Stimulated activated CD4-positive, alpha-beta T cell treated with anti-CD3 and anti-CD28 coated beads, Interleukin-4, amount 100 ng/mL, for 48 hours (primary cell): ENCODE data around the gene PLCB1.
"Not testable (repeated sequence)": the region's sequence is repeated elsewhere in the genome, so short reads cannot be mapped to it uniquely, and the experiment has no call there.

Experiments used
- DNase-seq, 2 donors: peaks; one replicate each; pipeline ENCODE4 v3.0.0-alpha.2; 2020; ENCODE audit warnings: low read depth in 2 of 2

The PLCB1 gene

DNA sequence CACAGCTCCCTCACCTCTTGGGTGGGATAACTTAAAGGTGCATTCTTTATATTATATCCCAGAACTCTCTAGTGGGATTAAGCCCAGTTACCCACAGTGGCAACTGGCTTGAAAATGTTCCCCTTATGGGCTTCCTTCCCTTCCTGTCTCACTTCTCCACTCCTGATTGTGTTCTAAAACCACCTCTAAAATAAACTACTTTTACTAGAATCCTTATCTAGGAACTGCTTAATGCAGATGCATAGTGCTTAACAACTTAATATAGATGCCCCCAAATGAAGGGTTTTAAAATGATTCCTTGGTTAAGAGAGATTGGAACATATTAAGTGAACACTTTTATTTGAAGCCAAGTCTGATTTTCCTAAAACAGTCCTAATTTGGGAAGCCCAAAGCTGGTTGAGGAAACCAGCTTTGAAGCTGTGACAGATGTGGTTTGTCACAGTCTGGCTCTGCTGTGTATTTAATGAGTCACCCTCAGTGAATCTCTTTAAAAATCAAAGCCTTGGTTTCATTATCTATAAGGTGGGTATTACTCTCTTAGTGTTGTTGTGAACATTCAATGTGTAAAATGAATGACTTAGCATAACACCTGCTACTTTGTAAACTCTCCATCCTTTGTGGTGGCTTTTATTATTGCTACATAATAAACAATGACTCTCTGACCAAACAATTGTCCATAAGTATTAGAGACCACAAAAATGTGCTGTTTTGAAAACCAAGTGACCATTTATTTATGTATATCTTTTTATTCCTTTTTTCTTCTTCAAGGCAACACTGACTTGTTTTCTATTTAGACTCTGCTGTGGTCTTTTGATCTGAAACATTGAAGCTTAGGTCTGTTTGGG lies 24.4 kb downstream of the PLCB1 start:
- no peak for DNase-seq

DNA sequence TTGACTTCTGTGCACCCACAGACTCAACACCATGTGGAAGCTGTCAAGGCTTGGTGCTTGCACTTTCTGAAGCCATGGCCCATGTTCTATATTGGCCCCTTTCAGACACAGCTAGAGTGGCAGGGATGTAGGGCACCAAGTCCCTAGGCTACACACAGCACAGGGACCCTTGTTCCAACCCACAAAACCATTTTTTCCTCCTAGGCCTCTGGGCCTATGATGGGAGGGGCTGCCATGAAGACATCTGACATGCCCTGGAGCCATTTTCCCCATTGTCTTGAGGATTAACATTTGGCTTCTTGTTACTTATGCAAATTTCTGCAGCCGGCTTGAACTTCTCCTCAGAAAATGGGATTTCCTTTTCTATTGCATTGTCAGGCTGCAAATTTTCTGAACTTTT lies 27.2 kb downstream of the PLCB1 start:
- DNase-seq = not testable (repeated sequence)

DNA sequence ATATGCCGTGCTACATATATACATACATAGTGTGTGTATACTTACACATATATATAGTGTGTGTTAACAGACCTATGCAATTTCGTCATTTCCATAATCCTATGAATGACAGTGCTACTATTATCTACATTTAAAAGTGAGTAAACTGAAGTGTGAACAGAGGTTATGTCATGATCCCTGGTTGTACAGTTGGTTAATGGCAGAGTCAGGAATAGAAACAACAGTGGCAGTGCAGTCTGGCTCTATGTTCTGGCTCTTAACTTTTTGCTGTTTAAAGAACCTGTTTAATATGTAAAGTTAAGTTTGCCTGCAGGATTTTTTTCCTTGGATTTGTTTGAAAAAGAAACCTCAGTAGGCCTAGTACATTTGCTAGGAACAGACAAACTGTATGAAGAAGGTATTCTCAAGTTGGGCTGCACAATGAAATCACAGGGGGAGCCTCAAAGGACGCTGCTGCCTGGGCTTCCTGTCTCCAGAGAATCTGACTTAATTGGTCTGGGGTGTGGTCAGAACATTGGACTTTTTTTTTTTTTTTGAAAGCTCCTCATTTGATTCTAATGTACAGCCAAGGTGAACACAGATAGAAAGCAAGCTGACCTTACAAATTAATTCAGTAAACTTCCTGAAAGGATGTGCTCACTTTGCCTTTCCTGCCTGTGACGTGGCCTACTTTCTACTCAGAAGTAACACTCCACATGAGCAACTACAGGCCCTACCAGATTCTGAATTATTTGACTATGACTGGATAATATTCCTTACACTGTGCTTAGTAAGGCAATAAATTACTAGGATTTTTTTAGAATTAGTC lies 29.4 kb downstream of the PLCB1 start:
- no peak for DNase-seq

DNA sequence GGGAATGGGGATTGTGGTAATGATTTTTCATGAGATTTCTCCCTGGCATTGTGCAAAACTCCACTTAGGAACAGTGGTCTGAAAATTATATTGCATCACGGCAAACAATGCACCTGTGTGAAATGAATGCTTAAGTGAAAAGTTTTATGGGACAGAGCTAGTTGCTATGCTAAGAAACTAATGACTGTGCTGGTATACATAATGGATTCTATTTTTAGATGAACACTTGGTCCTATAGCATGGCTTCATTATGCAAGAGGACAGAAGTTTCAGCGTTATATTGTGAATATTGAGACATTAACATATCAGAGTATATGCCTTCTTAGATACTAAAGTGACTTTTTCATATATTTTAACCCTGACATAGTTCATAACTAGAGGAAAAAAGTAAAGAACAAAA lies 30.5 kb downstream of the PLCB1 start:
- no peak for DNase-seq

DNA sequence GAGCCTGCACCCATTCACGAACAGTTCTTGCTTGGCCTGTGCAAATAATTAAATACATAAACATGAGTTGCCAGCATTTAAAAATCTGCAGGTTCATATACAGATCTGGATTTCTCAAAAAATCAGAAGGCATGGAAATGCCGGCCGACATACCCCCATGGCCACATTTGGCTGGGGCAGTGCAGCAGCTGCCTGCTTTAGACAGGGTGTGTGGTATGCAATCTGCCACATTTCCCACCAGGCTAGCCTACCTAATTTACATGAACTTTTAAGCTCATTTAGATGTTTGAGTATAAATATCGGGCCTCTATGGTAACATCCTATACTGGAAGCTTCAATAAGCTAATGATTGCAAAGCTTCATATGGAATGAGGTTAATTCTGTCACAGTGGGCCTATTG lies 31.5 kb downstream of the PLCB1 start:
- no peak for DNase-seq

DNA sequence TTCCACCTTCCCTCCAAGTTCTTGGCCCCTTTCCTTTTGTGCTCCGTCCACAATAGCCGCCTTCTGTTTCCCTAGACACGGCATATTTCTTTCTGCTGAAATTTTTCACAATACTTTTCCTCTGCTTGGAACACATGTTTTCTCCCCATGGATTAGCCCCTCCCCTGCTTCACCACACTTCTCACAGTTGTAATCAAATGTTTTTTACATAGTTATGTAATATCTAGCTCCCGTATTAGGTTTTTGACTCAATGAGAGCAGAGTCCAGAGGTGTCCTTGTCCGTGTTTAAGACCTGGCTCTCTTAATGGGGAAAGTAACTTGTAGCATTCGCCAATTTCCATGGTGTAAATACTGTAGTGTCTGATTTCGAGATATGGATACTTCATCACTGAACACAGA lies 34.7 kb downstream of the PLCB1 start:
- no peak for DNase-seq

DNA sequence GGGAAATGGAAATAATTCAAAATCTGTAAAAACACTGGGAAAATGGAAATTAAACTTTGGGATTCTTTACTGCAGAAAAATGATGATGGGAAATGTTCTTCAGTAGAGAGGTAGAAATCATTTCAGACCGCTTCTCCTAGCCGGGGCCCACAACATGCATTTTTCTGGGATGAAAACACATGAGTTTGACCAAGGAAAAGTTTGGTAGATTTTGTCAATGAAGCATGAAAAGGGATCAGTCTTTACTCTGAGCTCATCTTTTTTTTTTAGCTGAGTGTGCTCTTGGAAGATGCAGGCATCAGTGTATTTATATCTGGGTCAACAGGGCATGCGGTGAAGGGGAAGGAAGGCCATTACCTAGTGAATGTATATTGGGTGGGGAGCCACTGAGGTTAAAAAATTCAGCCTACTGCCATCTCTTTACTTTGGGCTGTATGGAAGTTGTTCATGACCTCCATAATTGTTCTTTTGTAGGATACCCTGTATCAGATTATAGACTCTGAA lies 36.8 kb downstream of the PLCB1 start:
- DNase-seq = no peak

DNA sequence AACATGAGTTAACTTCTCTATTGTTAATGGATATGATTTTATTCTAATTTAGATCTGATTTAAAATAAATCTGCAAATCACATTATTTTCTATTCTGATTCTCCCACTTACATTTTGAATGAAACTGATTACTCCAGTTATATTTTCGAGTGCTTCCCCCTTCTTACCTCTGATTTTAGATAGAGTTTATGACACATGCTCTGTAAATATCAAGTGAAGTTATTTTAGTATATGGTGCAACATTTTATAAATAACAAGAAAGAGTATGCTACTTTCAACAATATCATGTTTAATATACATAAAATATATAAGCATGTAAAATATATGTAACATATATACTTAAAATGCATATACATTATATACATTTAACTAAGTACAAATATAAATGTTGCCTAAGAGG lies 38.9 kb downstream of the PLCB1 start:
- DNase-seq = no peak

DNA sequence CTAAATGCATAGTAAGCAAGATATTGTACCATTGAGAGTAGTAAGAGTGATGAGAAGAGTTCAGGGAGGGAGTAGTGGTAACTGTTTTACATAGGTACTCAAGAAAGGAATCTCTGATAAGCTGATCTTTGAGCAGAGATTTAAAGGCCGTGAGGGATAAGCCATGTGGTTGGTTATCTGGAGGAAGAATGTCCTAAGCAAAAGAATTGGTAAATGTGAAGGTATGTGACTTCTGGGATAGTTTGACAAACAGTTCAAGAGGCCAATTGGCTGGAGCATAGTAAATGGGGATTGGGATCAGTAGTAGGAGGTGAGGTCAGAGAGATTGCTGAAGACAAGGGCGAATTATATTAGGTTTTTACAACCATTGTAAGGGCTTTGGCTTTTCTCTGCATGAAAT lies 40.1 kb downstream of the PLCB1 start:
- DNase-seq = no peak

DNA sequence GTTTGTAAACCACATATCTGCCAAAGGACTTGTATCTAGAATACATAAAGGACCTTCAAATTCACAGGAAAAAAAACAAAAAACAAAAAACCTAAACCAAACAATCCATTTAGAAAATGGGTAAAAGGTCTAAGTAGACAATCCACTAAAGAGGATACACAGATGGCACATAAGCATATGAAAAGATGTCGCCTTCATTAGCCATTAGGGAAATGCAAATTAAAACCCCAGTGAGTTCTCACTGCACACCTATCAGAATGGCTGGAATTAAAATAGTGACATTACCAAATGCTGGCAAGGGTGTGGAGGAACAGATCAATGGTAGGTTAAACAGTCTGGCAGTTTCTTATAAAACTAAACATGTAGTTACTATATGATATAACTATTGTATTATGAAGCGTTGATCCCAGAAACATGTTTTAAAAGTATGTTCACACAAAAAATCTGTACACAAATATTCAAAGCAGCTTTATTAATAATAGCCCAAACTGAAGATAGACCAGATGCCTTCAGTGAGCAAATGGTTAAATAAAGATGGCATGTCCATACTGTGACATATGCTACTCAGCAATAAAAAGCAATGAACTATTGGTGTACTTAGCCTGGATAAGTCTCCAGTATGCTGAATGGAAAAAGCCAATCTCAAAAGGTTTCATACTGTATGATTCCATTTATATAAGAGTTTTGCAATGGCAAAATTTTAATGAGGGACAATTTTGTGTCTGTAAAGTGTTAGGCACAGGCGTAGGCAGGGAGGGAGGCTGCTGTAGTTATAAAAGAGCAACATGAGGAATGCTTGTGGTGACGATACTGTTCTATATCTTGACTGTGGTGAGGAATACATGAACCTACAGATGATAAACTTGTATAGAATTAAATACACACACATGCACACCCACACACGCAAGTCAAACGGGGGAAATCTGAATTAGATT lies 43.9 kb downstream of the PLCB1 start:
- DNase-seq = no peak

DNA sequence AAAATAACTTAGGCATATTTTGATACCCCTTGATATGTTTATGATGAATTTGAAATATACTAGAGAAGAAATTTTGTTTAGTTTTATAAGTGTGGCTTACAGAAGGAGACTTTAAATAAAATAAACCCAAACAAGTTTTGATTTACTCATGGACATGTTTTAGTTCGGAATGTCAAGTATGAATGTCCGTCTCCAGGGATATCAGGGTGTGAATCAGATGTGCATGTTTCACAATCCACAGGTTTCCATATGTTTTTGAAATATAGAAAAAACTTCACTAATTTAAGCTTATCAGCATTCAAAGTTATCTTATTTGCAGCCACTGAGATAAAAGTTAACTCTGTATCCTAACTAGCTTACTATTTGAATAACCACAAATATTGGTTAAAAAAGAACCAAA lies 51.5 kb downstream of the PLCB1 start:
- DNase-seq = no peak

DNA sequence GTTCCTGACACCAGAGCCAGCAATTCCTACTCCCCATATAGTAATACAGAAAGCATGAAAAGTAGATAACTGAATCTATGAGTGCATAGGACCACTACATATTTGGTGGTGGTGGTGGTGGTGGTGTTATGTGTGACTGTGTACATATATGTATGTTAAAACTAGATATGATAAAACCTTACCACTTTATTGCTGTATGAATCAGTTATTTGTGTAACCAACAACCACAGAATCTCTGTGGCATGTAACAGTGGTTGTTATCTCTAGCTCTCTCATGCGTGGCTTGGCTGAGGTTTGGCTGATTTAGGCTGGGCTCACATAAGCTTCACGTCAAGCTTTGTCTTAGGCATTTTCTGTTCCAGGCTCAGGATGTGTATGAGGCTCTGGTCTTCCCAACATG lies 55.7 kb downstream of the PLCB1 start:
- DNase-seq = no peak

DNA sequence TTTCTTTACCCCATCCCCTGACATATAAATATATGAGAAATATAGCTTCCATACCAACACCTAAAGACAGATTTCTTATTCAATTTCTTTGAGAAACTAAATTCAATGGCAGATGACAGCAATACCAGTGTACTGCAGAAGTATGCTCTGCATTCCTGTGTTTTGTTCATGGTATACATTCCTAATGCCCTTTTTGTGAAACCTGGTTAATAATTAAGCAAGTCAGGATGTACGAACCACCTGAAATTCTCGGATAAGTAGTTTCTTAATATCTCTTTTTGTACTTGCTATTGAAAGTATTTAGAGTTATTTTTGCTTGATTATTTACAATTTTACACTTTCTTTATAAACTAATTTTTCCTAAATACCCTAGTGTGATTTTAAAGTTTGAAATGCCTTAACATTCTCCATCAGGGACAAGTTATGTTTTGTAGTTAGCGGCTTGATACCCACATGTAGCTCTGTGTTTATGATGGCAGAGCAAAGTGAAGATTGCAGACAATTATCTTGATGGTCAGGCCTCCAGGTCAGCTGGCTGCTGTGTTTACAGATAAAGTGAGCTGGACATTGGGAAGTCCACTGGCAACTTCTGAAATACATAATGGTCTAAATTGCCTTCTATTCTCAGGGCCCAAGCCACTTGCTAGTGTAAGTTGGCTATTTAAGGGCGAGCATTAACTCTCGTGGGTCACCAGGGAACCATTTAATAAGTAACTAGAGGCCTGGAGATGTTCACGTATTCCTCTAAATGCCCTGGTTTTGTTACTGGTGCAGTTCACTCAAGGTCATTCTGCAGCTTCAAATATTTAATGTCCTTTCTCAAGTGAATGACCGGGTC lies 58.2 kb downstream of the PLCB1 start:
- no peak for DNase-seq

DNA sequence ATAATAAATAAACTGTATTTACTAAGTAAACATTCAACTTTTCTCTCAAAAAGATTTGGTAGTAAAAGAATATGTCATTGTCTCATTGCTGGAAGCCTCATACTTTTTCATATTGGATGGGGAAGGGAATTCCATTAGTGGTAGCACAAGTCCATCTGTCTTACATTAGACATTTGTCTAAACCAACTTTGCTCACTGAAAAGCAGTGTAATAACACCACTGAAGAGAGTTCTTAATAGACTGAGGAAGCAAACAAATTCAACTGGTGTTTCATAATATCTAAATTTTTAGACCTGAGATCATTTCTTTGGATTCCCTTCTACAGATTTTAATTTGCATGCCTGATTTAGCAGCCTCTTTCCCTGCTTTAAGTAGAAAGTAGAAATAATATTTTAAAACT lies 62.7 kb downstream of the PLCB1 start:
- no peak for DNase-seq

DNA sequence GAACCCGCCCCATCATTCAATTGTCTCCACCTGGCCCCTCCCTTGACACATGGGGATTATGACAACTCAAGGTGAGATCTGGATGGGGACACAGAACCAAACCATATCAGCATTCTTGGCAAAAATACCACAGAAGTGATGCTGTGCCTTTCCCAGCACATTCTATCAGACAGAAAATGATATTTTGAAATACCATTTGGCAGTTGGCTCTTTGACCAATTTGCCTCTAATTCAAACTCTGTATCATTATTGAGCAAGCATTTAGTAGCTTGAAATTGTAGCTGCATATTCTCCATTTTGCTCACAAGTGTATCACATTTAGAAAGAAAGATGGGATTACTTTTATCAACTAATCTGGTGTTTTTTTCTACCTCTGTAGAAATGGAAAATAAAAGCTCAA lies 64.0 kb downstream of the PLCB1 start:
- DNase-seq = no peak

DNA sequence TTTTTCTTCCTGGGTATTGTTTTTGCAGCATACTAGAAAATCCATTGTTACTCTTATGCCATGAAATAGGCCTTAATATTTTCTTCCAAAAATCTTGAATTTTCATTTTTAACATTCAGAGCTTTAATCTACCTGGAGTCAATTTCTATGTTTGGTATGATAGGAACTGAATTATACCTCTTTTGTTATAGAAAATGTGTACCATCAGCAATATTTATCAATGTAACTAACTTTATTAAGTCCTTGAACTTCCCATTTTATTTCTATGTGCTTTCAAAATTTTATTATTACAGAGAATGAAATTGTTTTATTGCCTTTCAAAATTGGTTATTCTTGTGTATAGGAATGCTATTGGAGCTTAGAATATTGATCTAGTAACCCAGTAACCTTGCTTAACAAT lies 68.2 kb downstream of the PLCB1 start:
- DNase-seq = no peak

DNA sequence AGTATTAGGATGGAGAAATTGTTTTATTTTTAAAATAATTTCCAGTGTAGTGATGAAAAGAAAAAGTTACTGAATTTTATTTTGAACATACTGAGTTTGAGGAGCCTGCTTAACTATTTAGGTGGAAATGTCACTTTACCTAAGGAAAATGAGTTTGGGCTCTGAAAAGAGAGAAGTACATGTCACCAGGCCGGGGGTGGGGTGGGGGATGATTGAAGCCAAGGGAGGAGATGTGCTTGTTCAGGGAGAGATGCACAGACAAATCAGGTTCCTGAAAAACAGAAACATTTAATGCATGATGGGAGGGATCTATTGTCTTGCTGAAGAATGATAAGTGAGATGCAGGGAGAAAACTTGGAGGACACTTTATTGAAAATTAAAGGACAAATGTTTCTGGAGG lies 71.3 kb downstream of the PLCB1 start:
- no peak for DNase-seq

DNA sequence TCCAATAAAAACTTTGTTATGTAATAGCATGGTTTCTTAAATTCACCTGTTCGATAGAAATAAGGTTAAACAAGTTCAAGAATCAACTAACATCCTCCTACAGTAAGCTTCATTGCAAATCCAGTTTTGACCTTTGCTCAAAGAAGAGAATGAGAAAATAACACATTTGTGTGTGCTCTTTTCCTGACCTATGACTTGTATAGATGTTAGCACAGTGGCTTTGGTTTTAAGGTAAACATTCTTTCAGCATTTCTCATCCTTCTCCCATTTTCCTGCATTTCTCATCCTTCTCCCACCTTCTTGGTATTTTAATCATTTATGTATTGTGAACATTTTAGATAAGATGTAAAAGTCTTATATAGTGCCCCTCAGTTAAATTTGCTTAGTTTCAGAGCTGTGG lies 73.9 kb downstream of the PLCB1 start:
- DNase-seq = no peak

DNA sequence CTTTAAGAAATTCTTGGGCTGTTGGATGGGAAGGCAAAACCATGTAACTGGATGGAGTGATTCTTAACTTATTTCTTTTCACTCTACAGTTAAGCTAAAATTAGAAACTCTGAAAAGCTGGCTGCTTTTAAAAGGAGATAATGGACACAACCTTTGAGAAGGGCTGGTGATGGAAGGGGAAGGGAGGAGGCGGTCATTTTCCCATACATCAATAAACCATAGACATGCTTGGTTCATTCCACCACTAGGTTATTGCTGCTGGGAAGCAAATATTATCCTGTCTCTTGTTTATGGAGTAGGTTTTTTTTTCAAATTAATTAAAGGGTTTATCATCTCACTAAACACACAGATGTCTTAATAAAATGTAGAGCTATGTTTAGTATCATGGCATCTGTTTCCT lies 76.2 kb downstream of the PLCB1 start:
- no peak for DNase-seq

DNA sequence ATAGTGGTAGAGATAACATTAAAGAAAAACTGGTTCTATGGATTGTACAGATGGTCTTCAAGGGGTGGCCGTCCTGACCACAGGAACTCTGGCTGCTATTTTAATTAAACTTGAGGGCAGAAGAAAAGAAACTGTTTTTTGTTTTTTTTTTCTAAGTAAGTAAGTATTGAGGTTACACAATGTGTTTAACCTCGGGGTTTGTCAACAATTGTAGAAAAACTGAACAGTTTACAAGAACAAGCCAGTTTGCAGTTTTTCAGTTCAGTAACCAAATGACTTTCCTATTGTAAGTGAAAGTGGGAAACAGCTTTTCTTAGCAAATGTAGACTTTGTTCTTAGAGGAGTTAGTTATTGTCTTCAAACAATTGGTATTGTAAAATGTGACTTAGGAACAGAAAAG lies 77.0 kb downstream of the PLCB1 start:
- no peak for DNase-seq

DNA sequence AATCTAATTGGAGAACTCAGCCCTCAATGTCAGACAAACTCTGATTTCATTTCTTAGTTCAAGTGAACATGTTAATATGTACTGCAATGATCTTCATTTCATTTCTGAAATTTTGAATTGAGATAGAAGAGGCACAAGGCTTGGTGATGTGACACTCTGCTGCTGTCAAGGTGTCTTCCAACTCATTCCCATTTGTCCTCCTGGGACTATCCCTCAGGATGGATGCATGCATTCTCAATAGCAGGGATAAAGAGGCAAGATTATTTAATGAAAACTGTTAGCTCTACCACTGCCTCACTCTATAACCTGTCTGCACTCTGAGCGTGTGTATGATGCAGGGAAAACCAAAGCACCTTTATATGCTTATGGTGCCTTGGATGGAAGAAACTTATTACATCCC lies 78.7 kb downstream of the PLCB1 start:
- DNase-seq = no peak
